Liver (tissue), 9 donors: ENCODE data around the gene GPHN. TPM values are rescaled to one million over a fixed set of nuclear protein-coding genes. Genes with fewer than 3 reads are reported as not detected.

Source experiments
- DNase-seq: peaks from one replicate; pipeline ENCODE4 v3.0.0-alpha.2; 2017; ENCODE audit warnings: low spot score
- H3K27ac ChIP-seq, 2 donors: one replicate each; pipeline ENCODE4 v1.7.0; 2013; ENCODE audit warnings: inconsistent platforms in 2 of 2, low read length in 2 of 2, control low read depth in 1 of 2, low read depth in 1 of 2, mild to moderate bottlenecking in 1 of 2
- H3K27me3 ChIP-seq, 4 donors: one replicate each; pipeline versions ENCODE4 v1.6.1 to v1.7.0; 2013; ENCODE audit warnings: low read length in 3 of 4, inconsistent platforms in 1 of 4, mild to moderate bottlenecking in 1 of 4, moderate library complexity in 1 of 4; ENCODE audit not compliant: control insufficient read depth in 4 of 4, insufficient read depth in 4 of 4
- H3K36me3 ChIP-seq, 4 donors: one replicate each; pipeline versions ENCODE4 v1.6.1 to v1.7.0; 2013; ENCODE audit warnings: low read length in 3 of 4, mild to moderate bottlenecking in 3 of 4, low read depth in 1 of 4, moderate library complexity in 1 of 4; ENCODE audit not compliant: control insufficient read depth in 4 of 4, insufficient read depth in 3 of 4
- H3K4me1 ChIP-seq, 4 donors: one replicate each; pipeline versions ENCODE4 v1.6.1 to v1.7.0; 2013; ENCODE audit warnings: low read length in 3 of 4, mild to moderate bottlenecking in 3 of 4, moderate library complexity in 1 of 4; ENCODE audit not compliant: control insufficient read depth in 4 of 4, insufficient read depth in 4 of 4
- H3K4me3 ChIP-seq, 3 donors: one replicate each; pipeline versions ENCODE4 v1.6.1 to v1.7.0; 2013; ENCODE audit warnings: low read length in 3 of 3, control low read depth in 1 of 3, low read depth in 1 of 3, mild to moderate bottlenecking in 1 of 3
- H3K9ac ChIP-seq, 2 donors: one replicate each; pipeline ENCODE4 v1.7.0; 2013; ENCODE audit warnings: low read length in 2 of 2, mild to moderate bottlenecking in 2 of 2, moderate library complexity in 2 of 2, control low read depth in 1 of 2, low read depth in 1 of 2
- H3K9me3 ChIP-seq, 4 donors: one replicate each; pipeline versions ENCODE4 v1.6.1 to v1.7.0; 2013; ENCODE audit warnings: low read length in 3 of 4; ENCODE audit not compliant: control insufficient read depth in 4 of 4
- CTCF ChIP-seq: fragments of 150-350 bp; IDR thresholded peaks from 2 replicates; pipeline ENCODE4 v1.5.1; 2017; ENCODE audit warnings: improper control_type of control experiment, low read depth, low read length; ENCODE audit not compliant: missing input control
- EGR1 ChIP-seq, 2 donors: IDR thresholded peaks; 2 replicates each; pipeline ENCODE4 v1.6.1; 2016 to 2018; ENCODE audit warnings: antibody characterized with exemption in 2 of 2, low read depth in 2 of 2
- FOXA1 ChIP-seq: IDR thresholded peaks from 2 replicates; pipeline ENCODE4 v1.6.1; 2016; ENCODE audit warnings: antibody characterized with exemption
- FOXA2 ChIP-seq: IDR thresholded peaks from 2 replicates; pipeline ENCODE4 v1.6.1; 2016; ENCODE audit warnings: antibody characterized with exemption
- HNF4A ChIP-seq, 2 donors: conservative IDR thresholded peaks; 2 replicates each; pipeline ENCODE4 v1.6.1; 2016; ENCODE audit warnings: antibody characterized with exemption in 2 of 2, mild to moderate bottlenecking in 2 of 2
- HNF4G ChIP-seq: IDR thresholded peaks from 2 replicates; pipeline ENCODE4 v1.6.1; 2016; ENCODE audit warnings: antibody characterized with exemption
- JUND ChIP-seq, 2 donors: IDR thresholded peaks; 2 replicates each; pipeline ENCODE4 v1.6.1; 2016; ENCODE audit warnings: antibody characterized with exemption in 2 of 2
- NR2F2 ChIP-seq: IDR thresholded peaks from 2 replicates; pipeline ENCODE4 v1.6.1; 2016; ENCODE audit warnings: antibody characterized with exemption
- RAD21 ChIP-seq, 2 donors: IDR thresholded peaks; 2 replicates each; pipeline ENCODE4 v1.6.1; 2016; ENCODE audit warnings: antibody characterized with exemption in 2 of 2, mild to moderate bottlenecking in 2 of 2
- REST ChIP-seq: IDR thresholded peaks from 2 replicates; pipeline ENCODE4 v1.6.1; 2016; ENCODE audit warnings: antibody characterized with exemption, mild to moderate bottlenecking
- RXRA ChIP-seq, 2 donors: IDR thresholded peaks; 2 replicates each; pipeline ENCODE4 v1.6.1; 2017 to 2018; ENCODE audit warnings: antibody characterized with exemption in 2 of 2, mild to moderate bottlenecking in 1 of 2
- SP1 ChIP-seq: IDR thresholded peaks from 2 replicates; pipeline ENCODE4 v1.6.1; 2018; ENCODE audit warnings: antibody characterized with exemption, mild to moderate bottlenecking
- TAF1 ChIP-seq: conservative IDR thresholded peaks from 2 replicates; pipeline ENCODE4 v1.6.1; 2016; ENCODE audit warnings: antibody characterized with exemption, mild to moderate bottlenecking
- YY1 ChIP-seq: IDR thresholded peaks from 2 replicates; pipeline ENCODE4 v1.6.1; 2016; ENCODE audit warnings: antibody characterized with exemption, mild to moderate bottlenecking
- WGBS: extraction: QIAGEN DNeasy Blood & Tissue Kit; methylation state at CpG from one replicate; pipeline ENCODE4 v1.1.7; 2013; 5-methylcytosine and 5-hydroxymethylcytosine counted together
- polyA plus RNA-seq, 2 donors: library from polyadenylated mRNA; stranded (reverse) in 1 of 2; unstranded in 1 of 2; fragments of 200-250 nt in 1 of 2; fragments of >200 nt in 1 of 2; fragmentation: Nextera tagmentation in 1 of 2; extraction: Ambion mirVana in 1 of 2; gene quantifications; one replicate each; pipeline versions ENCODE4 v1.2.1 to v1.2.3, GENCODE V29; 2013 to 2015
- total RNA-seq, 2 donors: library from RNA; depleted of rRNA; stranded (reverse); fragments of >200 nt; gene quantifications; one replicate each; pipeline ENCODE4 v1.2.3, GENCODE V29; 2014
- TF ChIP-seq, protein P1 (sequence below): IDR thresholded peaks from 2 replicates; pipeline ENCODE4 v1.6.1; 2016; ENCODE audit warnings: antibody characterized with exemption
- TF ChIP-seq, protein P2 (sequence below): IDR thresholded peaks from 2 replicates; pipeline ENCODE4 v1.6.1; 2016; ENCODE audit warnings: antibody characterized with exemption
- donor health status: healthy.
- donor health status: healthy.
- donor health status: healthy.
- donor health status: healthy.
- donor health status: healthy.

Gene GPHN
- total and polyA plus RNA-seq, 4 donors: 18.4 to 76.4 (median 47.4) TPM

- Histone ChIP-seq H3K4me1 (no peaks in the 10 kb centered on the region), H3K36me3 (peaks cover 0 to 4% (median 0%) of the 10 kb centered on the region in 4 donors)
- WGBS: 79% methylated on average over 2 of the region's 2 CpGs
These were observed 316.3 kb downstream of the GPHN start for GRCh38 chr14:66824251-66824650.

GRCh38 chr14:66827182-66827581, 319.2 kb downstream of the GPHN start:
- no peak overlapping the region for H3K4me3 ChIP-seq
- H3K27ac ChIP-seq: no peak overlapping the region
- 96% methylated on average over 5 of the region's 5 CpGs for WGBS
- no peak for DNase-seq
- no peaks in the 10 kb centered on the region for H3K9me3 ChIP-seq
- H3K4me1 ChIP-seq: no peaks in the 10 kb centered on the region
- H3K27me3 ChIP-seq: no peaks in the 10 kb centered on the region
- H3K36me3 ChIP-seq: peaks cover 0 to 4% (median 0%) of the 10 kb centered on the region in 4 donors
- no peak overlapping the region for H3K9ac ChIP-seq
- TF ChIP-seq, protein P1, sequence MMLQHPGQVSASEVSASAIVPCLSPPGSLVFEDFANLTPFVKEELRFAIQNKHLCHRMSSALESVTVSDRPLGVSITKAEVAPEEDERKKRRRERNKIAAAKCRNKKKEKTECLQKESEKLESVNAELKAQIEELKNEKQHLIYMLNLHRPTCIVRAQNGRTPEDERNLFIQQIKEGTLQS: no peak
- TF ChIP-seq NR2F2 (no peak), CTCF (no peak), FOXA1 (no peak), HNF4A (conservative IDR thresholded peaks at IDR 0.05) (no peak), RXRA (IDR thresholded peaks at IDR 0.05) (no peak), YY1 (no peak), TAF1 (no peak), EGR1 (IDR thresholded peaks at IDR 0.05; ENCODE audit: low read depth in 2 of 2) (no peak), HNF4G (no peak), JUND (IDR thresholded peaks at IDR 0.05) (no peak)
- TF ChIP-seq, protein P2, sequence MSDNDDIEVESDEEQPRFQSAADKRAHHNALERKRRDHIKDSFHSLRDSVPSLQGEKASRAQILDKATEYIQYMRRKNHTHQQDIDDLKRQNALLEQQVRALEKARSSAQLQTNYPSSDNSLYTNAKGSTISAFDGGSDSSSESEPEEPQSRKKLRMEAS: no peak

More at GRCh38 chr14:66824251-66824650, 316.3 kb downstream of the GPHN start:
- no peaks in the 10 kb centered on the region for H3K9me3 ChIP-seq
- no peak overlapping the region for H3K4me3 ChIP-seq
- no peak overlapping the region for H3K27ac ChIP-seq
- H3K27me3 ChIP-seq: no peaks in the 10 kb centered on the region
- no peak for DNase-seq
- TF ChIP-seq CTCF (no peak), HNF4G (no peak), TAF1 (no peak), FOXA1 (no peak), FOXA2 (no peak), NR2F2 (no peak), RAD21 (IDR thresholded peaks at IDR 0.05) (no peak), REST (no peak), HNF4A (conservative IDR thresholded peaks at IDR 0.05) (no peak), EGR1 (IDR thresholded peaks at IDR 0.05; ENCODE audit: low read depth in 2 of 2) (no peak), JUND (IDR thresholded peaks at IDR 0.05) (no peak), YY1 (no peak), SP1 (no peak)
- TF ChIP-seq, protein P2: no peak
- no peak overlapping the region for H3K9ac ChIP-seq
